Spleen (tissue), 7 donors: ENCODE measurements around the gene DUS1L.

Experiments used
- POLR2A ChIP-seq, 3 donors: fragments of 450-650 bp; IDR thresholded peaks; one replicate each; pipeline ENCODE4 v1.5.1; 2017; ENCODE audit warnings: antibody characterized with exemption in 3 of 3, mild to moderate bottlenecking in 1 of 3
- POLR2AphosphoS5 ChIP-seq, 3 donors: sonication (generic); formaldehyde crosslinking; IDR thresholded peaks; one replicate each; pipeline ENCODE4 v1.5.1; 2017; ENCODE audit warnings: antibody characterized with exemption in 3 of 3
- TF ChIP-seq, protein P1 (sequence below), 11 experiments: fragments of 200-600 bp in 7 of 11; fragments of 450-650 bp in 4 of 11; sonication (generic) in 4 of 11; IDR thresholded peaks in 8 of 11; conservative IDR thresholded peaks in 3 of 11; 1 replicate in 7 of 11; 2 replicates in 4 of 11; pipeline versions ENCODE4 v1.4.0 to v1.8.0; 2016 to 2021; ENCODE audit warnings: antibody characterized with exemption in 11 of 11, inconsistent platforms in 4 of 11, mild to moderate bottlenecking in 1 of 11
- donor health status: DM: no; HTN: no; CAD: no; lungs with moderate emphysema.
- donor health status: DM: no; HTN: no; CAD: no.
- donor health status: DM: no; HTN: no; CAD: no.

GRCh38 chr17:82086941-82087906, 21.6 kb upstream of the DUS1L start:
- TF ChIP-seq, protein P1, sequence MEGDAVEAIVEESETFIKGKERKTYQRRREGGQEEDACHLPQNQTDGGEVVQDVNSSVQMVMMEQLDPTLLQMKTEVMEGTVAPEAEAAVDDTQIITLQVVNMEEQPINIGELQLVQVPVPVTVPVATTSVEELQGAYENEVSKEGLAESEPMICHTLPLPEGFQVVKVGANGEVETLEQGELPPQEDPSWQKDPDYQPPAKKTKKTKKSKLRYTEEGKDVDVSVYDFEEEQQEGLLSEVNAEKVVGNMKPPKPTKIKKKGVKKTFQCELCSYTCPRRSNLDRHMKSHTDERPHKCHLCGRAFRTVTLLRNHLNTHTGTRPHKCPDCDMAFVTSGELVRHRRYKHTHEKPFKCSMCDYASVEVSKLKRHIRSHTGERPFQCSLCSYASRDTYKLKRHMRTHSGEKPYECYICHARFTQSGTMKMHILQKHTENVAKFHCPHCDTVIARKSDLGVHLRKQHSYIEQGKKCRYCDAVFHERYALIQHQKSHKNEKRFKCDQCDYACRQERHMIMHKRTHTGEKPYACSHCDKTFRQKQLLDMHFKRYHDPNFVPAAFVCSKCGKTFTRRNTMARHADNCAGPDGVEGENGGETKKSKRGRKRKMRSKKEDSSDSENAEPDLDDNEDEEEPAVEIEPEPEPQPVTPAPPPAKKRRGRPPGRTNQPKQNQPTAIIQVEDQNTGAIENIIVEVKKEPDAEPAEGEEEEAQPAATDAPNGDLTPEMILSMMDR (IDR thresholded peaks at IDR 0.05 in 8 of 11, conservative IDR thresholded peaks at IDR 0.05 in 3 of 11) = no peak
- TF ChIP-seq POLR2AphosphoS5 (IDR thresholded peaks at IDR 0.05) (no peak), POLR2A (IDR thresholded peaks at IDR 0.05) (no peak)
